ENCODE results near the gene TNFRSF19. TPM values are rescaled to one million over a fixed set of nuclear protein-coding genes. Genes with fewer than 3 reads are reported as not detected.
"Not testable (repeated sequence)": the region's sequence is repeated elsewhere in the genome, so short reads cannot be mapped to it uniquely, and the experiment has no call there.

Gene TNFRSF19
- total and polyA plus RNA-seq, 11 donors = 9.1 to 35.7 (median 25.6) TPM

DNA sequence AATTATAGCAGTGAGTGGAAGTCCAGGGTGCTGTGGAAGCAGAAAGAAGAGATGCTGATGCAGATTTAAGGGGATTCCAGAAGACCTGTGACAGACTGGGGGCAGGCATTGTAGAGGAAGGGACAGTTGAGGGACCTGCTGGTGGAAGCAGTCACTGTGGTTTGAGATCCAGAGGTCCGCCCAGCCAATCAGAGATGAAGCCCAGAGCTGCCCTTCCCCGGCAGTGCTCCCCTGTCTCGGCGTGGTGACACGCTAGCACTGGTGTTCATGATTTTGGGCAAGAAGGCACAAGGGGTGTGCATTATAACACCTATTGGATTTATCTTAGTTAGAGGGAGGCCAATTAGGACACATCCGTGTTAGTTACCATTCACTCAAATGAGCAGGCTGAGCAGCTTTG lies 16.1 kb downstream of the TNFRSF19 start:
- Histone ChIP-seq H3K27me3 (peaks cover 0 to 2% (median 0%) of the 10 kb centered on the region in 9 donors), H3K4me1 (peaks cover 0 to 30% (median 2%) of the 10 kb centered on the region in 12 donors), H3K9me3 (no peaks in the 10 kb centered on the region), H3K27ac (no peak overlapping the region), H3K4me3 (no peak overlapping the region), H3K36me3 (peaks cover 0 to 10% (median 0%) of the 10 kb centered on the region in 9 donors)
- no peak for DNase-seq
- TF ChIP-seq, protein P1, sequence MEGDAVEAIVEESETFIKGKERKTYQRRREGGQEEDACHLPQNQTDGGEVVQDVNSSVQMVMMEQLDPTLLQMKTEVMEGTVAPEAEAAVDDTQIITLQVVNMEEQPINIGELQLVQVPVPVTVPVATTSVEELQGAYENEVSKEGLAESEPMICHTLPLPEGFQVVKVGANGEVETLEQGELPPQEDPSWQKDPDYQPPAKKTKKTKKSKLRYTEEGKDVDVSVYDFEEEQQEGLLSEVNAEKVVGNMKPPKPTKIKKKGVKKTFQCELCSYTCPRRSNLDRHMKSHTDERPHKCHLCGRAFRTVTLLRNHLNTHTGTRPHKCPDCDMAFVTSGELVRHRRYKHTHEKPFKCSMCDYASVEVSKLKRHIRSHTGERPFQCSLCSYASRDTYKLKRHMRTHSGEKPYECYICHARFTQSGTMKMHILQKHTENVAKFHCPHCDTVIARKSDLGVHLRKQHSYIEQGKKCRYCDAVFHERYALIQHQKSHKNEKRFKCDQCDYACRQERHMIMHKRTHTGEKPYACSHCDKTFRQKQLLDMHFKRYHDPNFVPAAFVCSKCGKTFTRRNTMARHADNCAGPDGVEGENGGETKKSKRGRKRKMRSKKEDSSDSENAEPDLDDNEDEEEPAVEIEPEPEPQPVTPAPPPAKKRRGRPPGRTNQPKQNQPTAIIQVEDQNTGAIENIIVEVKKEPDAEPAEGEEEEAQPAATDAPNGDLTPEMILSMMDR (IDR thresholded peaks at IDR 0.05) = no peak
- TF ChIP-seq POLR2A (IDR thresholded peaks at IDR 0.05) = no peak
- peak in 3 of 4 donors; percentile 30 to 50 (median 48) for ATAC-seq
- intact Hi-C loops (cut with DNase I) = no loop called here
- WGBS, 4 donors = 75 to 87% (median 84%) methylated on average over 6 of the region's 6 CpGs

DNA sequence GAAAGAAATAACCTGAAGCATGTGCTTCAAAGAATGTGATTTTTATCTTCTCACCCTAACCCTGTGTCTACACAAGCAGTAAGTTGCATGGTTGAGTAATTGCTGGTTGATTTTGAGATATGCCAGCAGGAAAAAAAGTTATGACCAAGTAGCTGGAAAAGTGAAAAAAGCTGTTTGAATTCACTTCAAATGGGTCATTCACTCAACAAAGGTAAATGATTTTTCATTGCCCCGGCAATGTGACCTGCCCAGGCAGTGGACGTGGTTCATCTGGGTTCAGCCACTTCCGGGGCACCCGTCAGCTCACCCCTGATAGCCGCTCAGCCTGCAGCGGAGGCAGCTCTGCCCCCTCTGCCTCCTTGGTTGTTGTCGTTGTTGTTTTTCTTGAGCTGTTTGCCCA lies 18.5 kb downstream of the TNFRSF19 start:
- intact Hi-C loops (cut with DNase I) = no loop called here
- 78 to 88% (median 82%) methylated on average over 7 of the region's 7 CpGs for WGBS, 4 donors
- Histone ChIP-seq H3K27me3 (no peaks in the 10 kb centered on the region), H3K4me1 (peaks cover 0 to 20% (median 0%) of the 10 kb centered on the region in 12 donors), H3K27ac (no peak overlapping the region), H3K9me3 (no peaks in the 10 kb centered on the region), H3K4me3 (no peak overlapping the region), H3K36me3 (peaks cover 0 to 32% (median 6%) of the 10 kb centered on the region in 9 donors)
- DNase-seq (no peak), ATAC-seq (no peak)
- TF ChIP-seq POLR2A (IDR thresholded peaks at IDR 0.05) = no peak
- TF ChIP-seq, protein P1 (IDR thresholded peaks at IDR 0.05) = no peak

DNA sequence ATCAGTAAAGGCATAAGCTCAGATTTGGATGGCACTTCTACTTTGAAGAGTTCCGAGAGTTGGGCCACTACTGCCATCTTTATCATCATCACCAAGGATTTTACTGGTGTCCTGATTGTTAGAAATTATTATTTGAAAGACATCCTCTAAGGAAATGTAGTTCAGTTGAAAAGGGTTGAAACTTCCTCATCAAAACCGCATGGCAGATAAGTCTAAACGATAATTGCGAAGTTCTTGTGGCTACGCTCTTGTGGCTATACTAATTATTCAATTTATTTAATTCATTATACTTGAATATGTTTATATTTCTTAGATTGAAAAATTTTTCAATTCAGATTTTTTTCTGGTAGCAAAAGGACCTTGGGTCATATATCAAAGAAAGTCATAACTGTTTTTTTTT lies 22.4 kb downstream of the TNFRSF19 start:
- Histone ChIP-seq H3K4me3 (no peak overlapping the region), H3K4me1 (peaks cover 0 to 15% (median 0%) of the 10 kb centered on the region in 12 donors), H3K27ac (no peak overlapping the region), H3K36me3 (peaks cover 0 to 65% (median 15%) of the 10 kb centered on the region in 9 donors), H3K27me3 (no peaks in the 10 kb centered on the region), H3K9me3 (no peaks in the 10 kb centered on the region)
- WGBS, 4 donors = 91 to 95% (median 93%) methylated on average over 5 of the region's 5 CpGs
- DNase-seq = no peak
- intact Hi-C loops (cut with DNase I) = no loop called here
- no peak for ATAC-seq
- no peak for TF ChIP-seq POLR2A (IDR thresholded peaks at IDR 0.05)
- TF ChIP-seq, protein P1 (IDR thresholded peaks at IDR 0.05) = no peak

DNA sequence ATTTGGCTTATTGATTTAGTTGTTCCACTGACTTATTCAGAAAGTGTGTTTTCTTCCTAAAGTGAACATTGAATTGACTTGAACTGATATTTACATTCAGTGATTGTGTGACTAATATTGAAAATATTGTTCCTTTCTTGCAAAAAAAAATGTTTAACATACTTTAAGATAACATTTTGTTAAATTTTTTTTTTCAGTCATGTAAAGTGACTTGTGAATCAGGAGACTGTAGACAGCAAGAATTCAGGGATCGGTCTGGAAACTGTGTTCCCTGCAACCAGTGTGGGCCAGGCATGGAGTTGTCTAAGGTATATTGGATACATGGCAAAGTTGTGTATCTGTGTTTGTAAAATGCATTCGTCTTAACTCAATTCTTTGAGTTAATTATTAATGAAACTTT lies 22.9 kb downstream of the TNFRSF19 start:
- no peaks in the 10 kb centered on the region for H3K27me3 ChIP-seq
- DNase-seq (no peak), ATAC-seq (no peak)
- no peak overlapping the region for H3K27ac ChIP-seq
- 96 to 99% (median 98%) methylated on average over 2 of the region's 2 CpGs for WGBS, 4 donors
- TF ChIP-seq, protein P1 (IDR thresholded peaks at IDR 0.05) = no peak
- TF ChIP-seq POLR2A (IDR thresholded peaks at IDR 0.05) = no peak
- peaks cover 0 to 65% (median 15%) of the 10 kb centered on the region in 9 donors for H3K36me3 ChIP-seq
- intact Hi-C loops (cut with DNase I) = no loop called here
- no peak overlapping the region for H3K4me3 ChIP-seq
- H3K9me3 ChIP-seq = no peaks in the 10 kb centered on the region
- peaks cover 0 to 15% (median 0%) of the 10 kb centered on the region in 12 donors for H3K4me1 ChIP-seq

DNA sequence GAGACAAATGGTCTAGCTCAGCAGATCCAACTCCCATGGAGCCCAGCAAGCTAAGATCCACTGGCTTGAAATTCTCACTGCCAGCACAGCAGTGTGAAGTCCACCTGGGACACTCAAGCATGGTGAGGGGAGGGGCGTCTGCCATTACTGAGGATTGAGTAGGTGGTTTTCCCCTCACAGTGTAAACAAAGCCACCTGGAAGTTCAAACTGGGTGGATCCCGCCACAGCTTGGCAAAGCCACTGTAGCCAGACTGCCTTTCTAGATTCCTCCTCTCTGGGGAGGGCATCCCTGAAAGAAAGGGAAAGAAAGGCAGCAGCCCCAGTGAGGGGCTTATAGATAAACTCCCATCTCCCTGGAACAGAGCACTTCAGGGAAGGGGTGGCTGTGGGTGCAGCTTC lies 24.1 kb downstream of the TNFRSF19 start:
- ATAC-seq; H3K4me3 ChIP-seq; H3K27me3 ChIP-seq; intact Hi-C loops (cut with DNase I); H3K9me3 ChIP-seq; H3K27ac ChIP-seq; DNase-seq; H3K4me1 ChIP-seq: not testable (repeated sequence)
- peaks cover 0 to 72% (median 15%) of the 10 kb centered on the region in 9 donors for H3K36me3 ChIP-seq
- WGBS, 4 donors = 69 to 100% (median 99%) methylated on average over 2 of the region's 2 CpGs

Data from heart left ventricle (tissue), 16 donors.